HL-60/S4 treated with phorbol 12-myristate 13-acetate at 8.2 ng/mL for 4 days and 3 days (cell line): Measurements from ENCODE around the gene CENPL.
"Not testable (repeated sequence)": the region's sequence is repeated elsewhere in the genome, so short reads cannot be mapped to it uniquely, and the experiment has no call there.

Experiments used
- in situ Hi-C: fragments of 300-500 bp; cut with MboI; formaldehyde crosslinking; loops from 2 replicates; pipeline ENCODE4 v1.15.0; 2022; ENCODE audit warnings: low sequenced_read_pairs

Gene CENPL

DNA sequence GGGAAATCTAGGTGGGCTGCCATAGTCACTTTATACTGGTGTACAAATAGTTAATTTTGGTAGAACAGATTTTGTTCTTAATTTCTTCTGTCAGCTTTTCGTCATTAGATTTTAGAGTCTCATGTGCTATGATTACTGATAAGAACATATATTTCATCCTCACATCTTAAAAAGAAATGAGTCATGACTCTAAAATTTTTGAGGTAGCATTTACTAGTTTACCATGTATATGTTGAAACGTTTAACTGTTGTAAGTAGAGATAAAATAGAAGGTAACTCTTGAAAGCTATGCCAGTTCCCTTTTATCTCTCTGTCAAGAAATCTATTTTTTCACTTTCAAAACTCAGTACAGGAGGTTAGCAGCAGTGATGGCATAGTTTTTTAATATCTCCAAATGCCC, 56.5 kb downstream of the CENPL start:
- in situ Hi-C loops: no loop called here

DNA sequence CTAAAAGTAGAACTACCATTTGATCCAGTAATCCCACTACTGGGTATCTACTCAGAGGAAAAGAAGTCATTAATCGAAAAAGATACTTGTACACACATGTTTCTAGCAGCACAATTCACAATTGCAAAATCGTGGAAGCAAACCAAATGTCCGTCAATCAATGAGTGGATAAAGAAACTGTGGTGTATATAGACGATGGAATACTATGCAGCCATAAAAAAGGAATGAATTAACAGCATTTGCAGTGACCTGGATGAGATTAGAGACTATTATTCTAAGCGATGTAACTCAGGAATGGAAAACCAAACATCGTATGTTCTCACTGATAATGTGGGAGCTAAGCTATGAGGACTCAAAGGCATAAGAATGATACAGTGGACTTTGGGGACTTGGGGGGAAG, 60.4 kb downstream of the CENPL start:
- in situ Hi-C loops: not testable (repeated sequence)

DNA sequence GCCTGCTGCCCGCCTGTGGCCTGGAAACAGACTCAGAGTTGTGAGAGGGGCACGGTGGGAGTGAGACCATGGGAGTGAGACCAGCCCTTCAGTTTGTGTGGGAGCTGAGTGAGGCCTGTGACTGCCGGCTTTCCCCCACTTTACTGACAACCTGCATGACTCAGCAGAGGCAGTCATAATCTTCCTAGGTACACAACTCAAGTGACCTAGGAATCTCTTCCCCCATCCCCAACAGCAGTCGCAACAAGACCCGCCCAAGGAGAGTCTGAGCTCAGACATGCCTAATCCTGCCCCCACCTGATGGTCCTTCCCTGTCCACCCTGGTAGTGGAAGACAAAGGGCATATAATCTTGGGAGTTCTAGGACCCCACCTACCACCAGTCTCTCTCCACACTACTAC, 65.7 kb downstream of the CENPL start:
- in situ Hi-C loops: no loop called here

GRCh38 chr1:173758110-173758509, 66.6 kb downstream of the CENPL start:
- in situ Hi-C loops: no loop called here

DNA sequence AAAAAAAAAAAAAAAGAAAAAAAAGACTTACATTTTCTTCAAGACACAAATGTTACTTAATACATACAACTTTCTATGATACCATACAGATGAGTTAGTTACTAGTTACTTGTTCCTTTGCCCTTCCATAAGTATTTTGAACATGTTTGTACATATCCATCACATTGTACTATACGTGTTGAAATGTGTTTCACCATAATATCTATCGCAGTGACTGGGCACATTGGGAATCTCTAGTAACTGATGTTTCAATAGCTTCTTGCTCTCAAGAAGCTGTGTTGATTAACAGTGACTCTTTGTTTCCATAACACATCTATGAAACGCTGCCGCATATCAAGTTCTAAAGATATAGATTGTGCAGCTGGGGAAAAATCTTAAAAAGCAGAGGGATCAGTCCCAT, 67.0 kb downstream of the CENPL start:
- in situ Hi-C loops: no loop called here

- in situ Hi-C loops: no loop called here
These were observed 70.9 kb downstream of the CENPL start for GRCh38 chr1:173753830-173754229.
